CD14-positive monocyte (primary cell): ENCODE measurements around the gene DYSF. TPM values are rescaled to one million over a fixed set of nuclear protein-coding genes. Genes with fewer than 3 reads are reported as not detected.

Experiments
- DNase-seq, 3 donors: peaks; one replicate each; pipeline ENCODE4 v3.0.0-alpha.2; 2011 to 2022
- H2AFZ ChIP-seq: 2 replicates; pipeline ENCODE4 v1.6.0; 2012; ENCODE audit warnings: mild to moderate bottlenecking, low read depth, low read length, inconsistent platforms; ENCODE audit not compliant: insufficient read depth, poor library complexity, severe bottlenecking
- H3K27ac ChIP-seq, 2 donors: 1 replicate in 1 of 2; 2 replicates in 1 of 2; pipeline ENCODE4 v1.5.1; 2012 to 2013; ENCODE audit warnings: low read length in 2 of 2, control low read depth in 1 of 2, inconsistent platforms in 1 of 2, low read depth in 1 of 2, mild to moderate bottlenecking in 1 of 2
- H3K27me3 ChIP-seq, 2 donors: one replicate each; pipeline versions ENCODE4 v1.6.0 to v1.6.1; 2011 to 2013; ENCODE audit warnings: low read length in 2 of 2; ENCODE audit not compliant: control insufficient read depth in 2 of 2, insufficient read depth in 2 of 2
- H3K36me3 ChIP-seq, 2 donors: replicated peaks in 1 of 2; 1 replicate in 1 of 2; 2 replicates in 1 of 2; pipeline versions ENCODE4 v1.5.1 to v1.6.1; 2012 to 2013; ENCODE audit warnings: low read length in 2 of 2, control low read depth in 1 of 2, inconsistent platforms in 1 of 2, mild to moderate bottlenecking in 1 of 2; ENCODE audit not compliant: insufficient read depth in 2 of 2, control insufficient read depth in 1 of 2
- H3K4me1 ChIP-seq, 2 donors: 1 replicate in 1 of 2; 2 replicates in 1 of 2; pipeline versions ENCODE4 v1.5.1 to v1.6.1; 2012 to 2013; ENCODE audit warnings: low read length in 2 of 2, control low read depth in 1 of 2, inconsistent platforms in 1 of 2, mild to moderate bottlenecking in 1 of 2, moderate library complexity in 1 of 2; ENCODE audit not compliant: insufficient read depth in 2 of 2, control insufficient read depth in 1 of 2
- H3K4me2 ChIP-seq: replicated peaks from 2 replicates; pipeline ENCODE3; 2012; ENCODE audit warnings: low read length, moderate library complexity, mild to moderate bottlenecking; ENCODE audit not compliant: poor library complexity, severe bottlenecking; ENCODE audit errors: extremely low read depth
- H3K4me3 ChIP-seq, 3 experiments: fragments of 200-600 bp in 1 of 3; sonication (generic) in 1 of 3; replicated peaks in 1 of 3; 1 replicate in 2 of 3; 2 replicates in 1 of 3; pipeline ENCODE4 v1.5.1; 2011 to 2013; ENCODE audit warnings: low read length in 3 of 3, mild to moderate bottlenecking in 3 of 3, control low read depth in 2 of 3, low read depth in 2 of 3, inconsistent platforms in 1 of 3, moderate library complexity in 1 of 3
- H3K79me2 ChIP-seq: 2 replicates; pipeline ENCODE4 v1.6.0; 2012; ENCODE audit warnings: mild to moderate bottlenecking, control low read depth, inconsistent platforms, low read length, moderate library complexity; ENCODE audit not compliant: insufficient read depth
- H3K9ac ChIP-seq: 2 replicates; pipeline ENCODE4 v1.6.0; 2017; ENCODE audit warnings: low read length, mild to moderate bottlenecking; ENCODE audit not compliant: insufficient read depth, poor library complexity, severe bottlenecking
- H3K9me3 ChIP-seq, 2 donors: replicated peaks in 1 of 2; 1 replicate in 1 of 2; 2 replicates in 1 of 2; pipeline versions ENCODE4 v1.5.1 to v1.6.1; 2012 to 2013; ENCODE audit warnings: low read length in 2 of 2, control low read depth in 1 of 2; ENCODE audit not compliant: control insufficient read depth in 1 of 2, insufficient read depth in 1 of 2
- H4K20me1 ChIP-seq: 2 replicates; pipeline ENCODE4 v1.6.0; 2012; ENCODE audit warnings: mild to moderate bottlenecking, low read length, control low read depth, moderate library complexity; ENCODE audit not compliant: insufficient read depth
- H3K27ac Mint-ChIP-seq, 7 donors: one replicate each; pipeline ENCODE4 v1.8.0; 2020; ENCODE audit warnings: mild to moderate bottlenecking in 7 of 7, mixed read lengths in 7 of 7, moderate library complexity in 6 of 7, inconsistent platforms in 2 of 7
- H3K27me3 Mint-ChIP-seq, 3 donors: one replicate each; pipeline ENCODE4 v1.8.0; 2021 to 2022; ENCODE audit warnings: low read depth in 3 of 3, mild to moderate bottlenecking in 3 of 3, mixed read lengths in 3 of 3, moderate library complexity in 3 of 3, inconsistent platforms in 1 of 3
- H3K36me3 Mint-ChIP-seq, 2 donors: one replicate each; pipeline ENCODE4 v1.8.0; 2020; ENCODE audit warnings: mixed read lengths in 2 of 2, inconsistent platforms in 1 of 2, mild to moderate bottlenecking in 1 of 2
- H3K4me1 Mint-ChIP-seq: one replicate; pipeline ENCODE4 v1.8.0; 2020; ENCODE audit warnings: mild to moderate bottlenecking, mixed read lengths
- H3K4me3 Mint-ChIP-seq, 2 donors: one replicate each; pipeline ENCODE4 v1.8.0; 2020; ENCODE audit warnings: mild to moderate bottlenecking in 2 of 2, mixed read lengths in 2 of 2, moderate library complexity in 1 of 2
- H3K9me3 Mint-ChIP-seq, 7 donors: one replicate each; pipeline ENCODE4 v1.8.0; 2020 to 2022; ENCODE audit warnings: mixed read lengths in 7 of 7, mild to moderate bottlenecking in 6 of 7, moderate library complexity in 6 of 7, inconsistent platforms in 2 of 7
- WGBS: methylation state at CpG from one replicate; pipeline ENCODE4 v1.1.5; 2013; ENCODE audit warnings: missing lambda C conversion rate; ENCODE audit not compliant: insufficient coverage; 5-methylcytosine and 5-hydroxymethylcytosine counted together
- intact Hi-C, 2 donors: fragments of 100-400 bp; cut with micrococcal nuclease; formaldehyde crosslinking; loops; one replicate each; pipeline versions ENCODE4 v1.15.0 to v1.15.1; 2023
- polyA minus RNA-seq: library from RNA; depleted of rRNA, polyadenylated mRNA; stranded (reverse); fragments of >200 nt; gene quantifications from 2 replicates; pipeline ENCODE4 v1.2.3, GENCODE V29; 2012
- polyA plus RNA-seq, 3 donors: library from polyadenylated mRNA; depleted of rRNA in 1 of 3; unstranded in 2 of 3; stranded (reverse) in 1 of 3; fragments of 300-500 nt in 2 of 3; fragments of >200 nt in 1 of 3; fragmentation: Illumina TruSeq in 2 of 3; gene quantifications; 1 replicate in 2 of 3; 2 replicates in 1 of 3; pipeline ENCODE4 v1.2.3, GENCODE V29; 2012 to 2021
- total RNA-seq, 12 experiments: library from RNA in 1 of 12; stranded (reverse) in 1 of 12; fragments of 120-200 nt in 1 of 12; gene quantifications; one replicate each; pipeline ENCODE4 v1.2.4 and lab custom pipeline; 2013 to 2026; ENCODE audit warnings: mixed read lengths in 6 of 12, inconsistent platforms in 1 of 12
- TF ChIP-seq, protein P1 (sequence below): fragments of 200-600 bp; IDR thresholded peaks from one replicate; pipeline ENCODE4 v1.8.0; 2022; ENCODE audit warnings: antibody characterized with exemption, mild to moderate bottlenecking

DYSF gene
- total RNA-seq (2013), result 24.5 TPM
- 10 to 100 TPM; 16.1 to 72.5 (median 31.2) TPM for polyA plus RNA-seq
- 104 and 154 TPM in 2 replicates for polyA minus RNA-seq
- 15.7 to 182 (median 114) reads per million in 11 experiments for total RNA-seq (lab: John Stamatoyannopoulos, UW)

DNA sequence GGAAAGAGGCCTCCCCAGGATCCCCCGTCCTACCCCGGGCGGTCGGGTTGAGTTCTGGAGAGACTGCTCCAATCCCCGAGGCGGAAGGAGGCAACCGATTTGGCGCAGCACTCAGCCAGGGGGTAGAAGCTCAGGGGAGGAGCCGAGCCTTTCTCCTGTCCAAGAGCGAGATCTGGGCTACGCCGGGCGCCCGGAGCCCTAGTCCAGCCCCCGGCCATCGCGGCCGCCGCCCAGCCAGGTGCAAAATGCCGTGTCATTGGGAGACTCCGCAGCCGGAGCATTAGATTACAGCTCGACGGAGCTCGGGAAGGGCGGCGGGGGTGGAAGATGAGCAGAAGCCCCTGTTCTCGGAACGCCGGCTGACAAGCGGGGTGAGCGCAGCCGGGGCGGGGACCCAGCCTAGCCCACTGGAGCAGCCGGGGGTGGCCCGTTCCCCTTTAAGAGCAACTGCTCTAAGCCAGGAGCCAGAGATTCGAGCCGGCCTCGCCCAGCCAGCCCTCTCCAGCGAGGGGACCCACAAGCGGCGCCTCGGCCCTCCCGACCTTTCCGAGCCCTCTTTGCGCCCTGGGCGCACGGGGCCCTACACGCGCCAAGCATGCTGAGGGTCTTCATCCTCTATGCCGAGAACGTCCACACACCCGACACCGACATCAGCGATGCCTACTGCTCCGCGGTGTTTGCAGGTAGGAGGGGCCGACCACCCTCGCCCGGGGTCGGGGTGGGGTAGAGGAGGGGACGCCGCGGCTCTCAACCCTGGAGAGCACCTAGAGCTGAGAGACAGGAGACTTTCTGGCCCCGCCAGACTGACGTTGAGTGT, at the start of gene DYSF:
TSS of gene DYSF (plus strand) at position 158 of the 817 bp plus-strand sequence.
- peaks cover 88 to 97% of the 10 kb centered on the region in 2 donors for H3K4me1 ChIP-seq
- H3K9ac ChIP-seq, result peak within 1 kb of the TSS; percentile 76
- Mint-ChIP-seq H3K4me3 (peak within 1 kb of the TSS; percentile 84 to 91), H3K27me3 (peaks cover 3 to 10% (median 10%) of the 10 kb centered on the region in 3 donors), H3K36me3 (peaks cover 18 to 36% of the 10 kb centered on the region in 2 donors), H3K27ac (peak within 1 kb of the TSS; percentile 83 to 94 (median 93)), H3K9me3 (peaks cover 0 to 2% (median 0%) of the 10 kb centered on the region in 7 donors), H3K4me1 (peaks cover 91% of the 10 kb centered on the region)
- H4K20me1 ChIP-seq, result peaks cover 42% of the 10 kb centered on the region
- TF ChIP-seq, protein P1, sequence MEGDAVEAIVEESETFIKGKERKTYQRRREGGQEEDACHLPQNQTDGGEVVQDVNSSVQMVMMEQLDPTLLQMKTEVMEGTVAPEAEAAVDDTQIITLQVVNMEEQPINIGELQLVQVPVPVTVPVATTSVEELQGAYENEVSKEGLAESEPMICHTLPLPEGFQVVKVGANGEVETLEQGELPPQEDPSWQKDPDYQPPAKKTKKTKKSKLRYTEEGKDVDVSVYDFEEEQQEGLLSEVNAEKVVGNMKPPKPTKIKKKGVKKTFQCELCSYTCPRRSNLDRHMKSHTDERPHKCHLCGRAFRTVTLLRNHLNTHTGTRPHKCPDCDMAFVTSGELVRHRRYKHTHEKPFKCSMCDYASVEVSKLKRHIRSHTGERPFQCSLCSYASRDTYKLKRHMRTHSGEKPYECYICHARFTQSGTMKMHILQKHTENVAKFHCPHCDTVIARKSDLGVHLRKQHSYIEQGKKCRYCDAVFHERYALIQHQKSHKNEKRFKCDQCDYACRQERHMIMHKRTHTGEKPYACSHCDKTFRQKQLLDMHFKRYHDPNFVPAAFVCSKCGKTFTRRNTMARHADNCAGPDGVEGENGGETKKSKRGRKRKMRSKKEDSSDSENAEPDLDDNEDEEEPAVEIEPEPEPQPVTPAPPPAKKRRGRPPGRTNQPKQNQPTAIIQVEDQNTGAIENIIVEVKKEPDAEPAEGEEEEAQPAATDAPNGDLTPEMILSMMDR, result no peak
- 2% methylated on average over 57 of the region's 66 CpGs for WGBS
- no peaks in the 10 kb centered on the region for H3K27me3 ChIP-seq
- H3K4me2 ChIP-seq, result peak within 1 kb of the TSS; percentile 98
- peak within 1 kb of the TSS; percentile 72 to 76 for H3K27ac ChIP-seq
- intact Hi-C loops, result no loop called here
- peak within 1 kb of the TSS; percentile 85 for H2AFZ ChIP-seq
- H3K36me3 ChIP-seq, result peaks cover 10 to 21% of the 10 kb centered on the region in 2 donors
- H3K79me2 ChIP-seq, result peaks cover 62% of the 10 kb centered on the region
- peak within 1 kb of the TSS; percentile 76 to 96 (median 83) for H3K4me3 ChIP-seq
- H3K9me3 ChIP-seq, result no peaks in the 10 kb centered on the region
- DNase-seq, result peak; percentile 41 to 46 (median 43)

DNA sequence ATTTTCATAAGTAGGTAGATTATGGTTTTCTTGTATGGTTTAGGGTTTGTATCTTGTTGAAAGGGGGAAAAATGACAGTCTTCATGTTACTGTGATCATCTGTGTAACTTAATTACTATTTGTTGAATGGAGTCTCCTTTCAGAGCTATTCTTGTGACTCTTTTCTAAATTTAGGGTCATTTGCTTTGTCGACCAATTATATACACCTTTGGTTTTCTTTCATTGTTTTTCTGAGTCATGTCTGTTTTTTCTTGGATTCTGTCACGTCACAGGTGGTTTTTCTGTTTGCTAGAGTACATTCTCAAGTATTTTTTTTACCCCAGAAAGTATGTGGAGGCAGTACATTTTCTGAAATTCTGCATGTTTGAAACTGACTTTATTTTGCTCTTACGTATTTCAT, 43.8 kb upstream of the DYSF start:
- H3K36me3 Mint-ChIP-seq, result peaks cover 42 to 50% of the 10 kb centered on the region in 2 donors

More for the DNA sequence above, 43.8 kb upstream of the DYSF start:
- 80% methylated on average over 1 of the region's 3 CpGs for WGBS
- H3K9me3 Mint-ChIP-seq, result peaks cover 0 to 4% (median 0%) of the 10 kb centered on the region in 7 donors
- Histone ChIP-seq H4K20me1 (peaks cover 5% of the 10 kb centered on the region), H3K36me3 (peaks cover 49 to 53% of the 10 kb centered on the region in 2 donors), H3K79me2 (no peaks in the 10 kb centered on the region), H3K27ac (no peak overlapping the region), H3K27me3 (no peaks in the 10 kb centered on the region), H3K4me2 (no peak overlapping the region), H3K4me1 (no peaks in the 10 kb centered on the region), H3K9me3 (no peaks in the 10 kb centered on the region), H2AFZ (no peak overlapping the region), H3K9ac (no peak overlapping the region), H3K4me3 (no peak overlapping the region)
- TF ChIP-seq, protein P1, result no peak
- intact Hi-C loops, result no loop called here
- no peaks in the 10 kb centered on the region for H3K4me1 Mint-ChIP-seq
- no peaks in the 10 kb centered on the region for H3K27me3 Mint-ChIP-seq
- H3K27ac Mint-ChIP-seq, result no peak overlapping the region
- no peak overlapping the region for H3K4me3 Mint-ChIP-seq
- no peak for DNase-seq
